Vein endothelial cell (primary cell): Measurements from ENCODE around the gene ABCC5. TPM values are rescaled to one million over a fixed set of nuclear protein-coding genes. Genes with fewer than 3 reads are reported as not detected.

Source experiments
- small RNA-seq: library from RNA; depleted of rRNA; stranded (forward); fragments of <200 nt; gene quantifications from one replicate; pipeline ENCODE3, GENCODE V24; 2012
- total RNA-seq: library from RNA; depleted of rRNA; stranded (reverse); fragments of >200 nt; gene quantifications from 2 replicates; pipeline ENCODE4 v1.2.3, GENCODE V29; 2012

The ABCC5 gene
- total RNA-seq: 13.7 and 14.6 TPM in 2 replicates

DNA sequence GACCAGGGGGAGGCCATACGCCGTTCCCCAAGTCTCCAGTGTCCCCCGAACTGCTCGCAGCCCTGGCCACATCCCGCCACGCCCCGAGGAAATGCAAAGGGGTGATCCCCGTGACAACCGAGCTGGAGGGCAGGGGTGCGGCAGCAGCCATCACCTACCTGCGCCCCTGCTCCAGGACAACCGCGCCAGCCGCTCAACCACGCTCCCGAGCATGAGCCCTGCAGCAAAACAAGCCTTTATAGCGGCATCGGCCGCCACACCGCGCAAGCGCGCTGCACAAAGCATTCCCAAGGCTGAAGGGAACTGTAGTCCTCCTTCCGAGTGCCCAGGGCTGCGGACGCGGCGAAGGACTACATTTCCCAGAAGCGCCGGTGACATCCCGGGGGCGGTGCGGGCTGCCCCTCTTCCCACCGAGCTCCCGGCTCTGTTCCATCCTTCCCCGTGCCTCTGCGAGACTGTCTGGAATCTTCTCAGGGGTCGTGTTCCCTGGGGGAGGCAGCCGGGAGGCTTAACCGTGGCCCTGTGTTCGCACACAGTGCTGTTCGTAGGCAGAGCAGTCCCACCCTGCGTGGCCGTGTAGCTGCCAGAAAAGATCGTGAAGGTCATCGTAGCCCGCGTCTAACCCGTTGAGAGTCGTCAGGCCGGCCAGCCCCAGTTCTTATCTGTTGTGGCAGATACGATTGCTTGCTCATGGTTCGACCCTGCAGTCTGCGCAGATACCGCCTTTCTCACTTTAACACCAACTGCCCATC lies at the start of gene ABCC5:
TSS of gene ABCC5 (minus strand) at position 213 of the 752 bp plus-strand sequence. CDS start 3,492 bp downstream, outside the sequence.

GRCh38 chr3:184052767-184053166 lies 35.1 kb upstream of the ABCC5 start, which contains the start of gene HTR3C:
TSS of gene HTR3C (plus strand) at chr3:184053047. CDS start at chr3:184053081, 34 bp downstream.

DNA sequence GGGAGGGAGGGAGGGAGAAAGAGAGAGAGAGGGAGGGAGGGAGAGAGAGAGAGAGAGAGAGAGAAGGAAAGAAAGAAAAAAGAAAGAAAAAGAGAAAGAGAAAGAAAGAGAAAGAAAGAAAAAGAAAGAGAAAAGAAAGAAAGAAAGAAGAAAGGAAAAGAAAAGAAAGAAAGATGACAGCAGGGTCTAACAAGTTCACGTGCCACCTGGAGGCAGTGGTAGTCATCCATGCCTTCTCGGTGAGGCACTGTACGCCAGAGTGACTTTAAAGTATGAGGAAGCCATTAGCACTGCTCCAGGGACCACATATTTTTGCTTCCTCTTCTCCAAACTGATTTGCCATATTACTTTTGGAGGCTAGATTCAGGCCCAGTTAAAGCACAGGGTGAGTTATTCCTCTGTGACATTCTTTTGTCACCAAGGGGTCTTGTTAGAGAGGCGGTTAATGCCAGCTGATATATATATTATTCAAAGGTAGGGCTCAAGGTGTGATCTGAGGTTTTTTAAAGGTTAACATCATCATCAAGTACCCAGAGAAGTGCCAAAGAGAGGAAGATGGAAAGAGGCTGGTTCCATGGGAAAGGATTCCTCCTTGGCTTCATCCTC lies 13.6 kb upstream of the ABCC5 start, which contains the start of gene HTR3D:
TSS of gene HTR3D (plus strand) at position 556 of the 606 bp plus-strand sequence. CDS start at position 556, 0 bp downstream.

DNA sequence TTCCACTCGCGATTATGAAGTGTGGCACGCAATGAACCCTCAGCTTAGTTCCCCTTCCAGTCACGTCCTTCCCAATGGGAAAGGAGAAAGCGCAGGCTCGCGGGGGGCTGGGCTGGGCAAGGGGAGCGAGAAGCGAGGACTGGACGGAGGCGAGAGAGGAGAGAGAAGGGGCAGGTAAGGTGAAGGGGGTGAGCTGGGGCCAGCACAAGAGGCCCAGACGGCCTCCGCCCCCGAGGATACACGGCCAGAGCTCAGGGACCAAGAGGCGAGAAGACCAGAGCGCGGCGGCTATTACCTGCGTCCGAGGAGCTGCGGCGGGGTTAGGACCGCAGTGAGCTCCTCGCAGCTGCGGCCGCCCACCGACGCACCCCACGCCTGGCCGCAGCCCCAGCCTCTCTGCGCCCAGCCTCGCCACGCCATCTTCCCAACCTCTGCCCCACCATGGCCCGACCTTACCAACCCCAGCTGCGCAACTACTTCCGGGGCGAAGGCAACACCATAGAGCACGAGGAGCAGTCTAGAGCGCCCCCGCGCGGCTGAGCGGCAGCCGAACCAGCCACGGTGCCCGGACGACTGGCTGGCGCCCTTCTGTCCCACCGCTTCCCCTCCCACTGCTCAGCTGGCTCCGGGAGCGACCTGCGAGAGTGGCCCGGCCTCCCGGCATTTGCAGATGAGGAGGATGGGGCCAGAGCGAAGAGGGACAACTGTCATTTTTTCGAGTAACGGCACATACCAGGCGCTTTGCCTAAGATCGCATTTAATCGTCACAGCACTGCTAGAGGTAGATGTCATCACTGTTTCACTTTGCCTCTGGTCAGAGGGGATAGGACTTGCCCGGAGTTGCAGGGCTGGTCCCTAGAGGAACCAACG lies 133.0 kb downstream of the ABCC5 start, which contains the start of gene PARL:
TSS of gene PARL (minus strand) at position 454 of the 870 bp plus-strand sequence. CDS start at position 420, 34 bp downstream.

Small RNA genes within 50 kb of the gene (small RNA-seq; reads per million reads assigned to genes)
- gene MIR4448: not detected

Other genes with a start within 250 kb of the ABCC5 start
- gene MAP6D1, start 192.3 kb downstream of the ABCC5 start, total RNA-seq: 2.9 and 3.7 TPM in 2 replicates
- 27.1 and 27.7 TPM in 2 replicates for gene PARL, start 133.0 kb downstream of the ABCC5 start, total RNA-seq
- not detected in 2 replicates for gene HTR3D, start 13.9 kb upstream of the ABCC5 start, total RNA-seq
- not detected in 2 replicates for gene HTR3C, start 35.2 kb upstream of the ABCC5 start, total RNA-seq
- not detected in 2 replicates for gene HTR3E, start 79.2 kb upstream of the ABCC5 start, total RNA-seq
- gene EIF2B5, start 117.5 kb upstream of the ABCC5 start, total RNA-seq: 40.2 and 40.5 TPM in 2 replicates
- 31.6 and 34.0 TPM in 2 replicates for gene DVL3, start 137.5 kb upstream of the ABCC5 start, total RNA-seq
- gene AP2M1, start 157.0 kb upstream of the ABCC5 start, total RNA-seq: 389 and 410 TPM in 2 replicates
- gene ABCF3, start 168.3 kb upstream of the ABCC5 start, total RNA-seq: 31.9 and 40.5 TPM in 2 replicates
- under 0.01 and 0.10 TPM in 2 replicates for gene VWA5B2, start 211.7 kb upstream of the ABCC5 start, total RNA-seq
- 30.5 and 40.5 TPM in 2 replicates for gene ALG3, start 231.1 kb upstream of the ABCC5 start, total RNA-seq
- 3.3 and 6.2 TPM in 2 replicates for gene EEF1AKMT4, start 231.8 kb upstream of the ABCC5 start, total RNA-seq
- not detected in 2 replicates for gene CAMK2N2, start 243.7 kb upstream of the ABCC5 start, total RNA-seq